Measurements from ENCODE around the gene KCNQ5.

Gene KCNQ5

GRCh38 chr6:72724545-72724944 is 102.7 kb downstream of the KCNQ5 start:
- H3K4me3 ChIP-seq (IDR thresholded peaks at IDR 0.05; ENCODE audit: insufficient read depth, low read depth, low read length) = no peak overlapping the region
- H2AFZ ChIP-seq (ENCODE audit: low read depth) = no peak overlapping the region
- no peaks in the 10 kb centered on the region for H3K4me1 ChIP-seq (ENCODE audit: low read depth, poor library complexity, severe bottlenecking)
- no peaks in the 10 kb centered on the region; the same call in 1 of the 2 replicates for H3K79me2 ChIP-seq (ENCODE audit: insufficient read depth, low read depth)
- H4K20me1 ChIP-seq (ENCODE audit: insufficient read depth) = no peaks in the 10 kb centered on the region
- no peak overlapping the region for H3K27ac ChIP-seq
- no peak for TF ChIP-seq CTCF (conservative IDR thresholded peaks at IDR 0.05; ENCODE audit: low read depth, low read length)
- no peak overlapping the region for H3K4me2 ChIP-seq
- no peaks in the 10 kb centered on the region for H3K27me3 ChIP-seq (ENCODE audit: insufficient read depth, low read depth)
- H3K9ac ChIP-seq = no peak overlapping the region
- H3K36me3 ChIP-seq (ENCODE audit: insufficient read depth) = no peaks in the 10 kb centered on the region

- Histone ChIP-seq H3K79me2 (ENCODE audit: insufficient read depth, low read depth) (peaks cover 3% of the 10 kb centered on the region; the same call in 1 of the 2 replicates), H3K36me3 (ENCODE audit: insufficient read depth) (no peaks in the 10 kb centered on the region), H3K9ac (no peak overlapping the region), H3K4me3 (IDR thresholded peaks at IDR 0.05; ENCODE audit: insufficient read depth, low read depth, low read length) (no peak overlapping the region), H3K4me1 (ENCODE audit: low read depth, poor library complexity, severe bottlenecking) (no peaks in the 10 kb centered on the region), H4K20me1 (ENCODE audit: insufficient read depth) (no peaks in the 10 kb centered on the region), H3K27me3 (ENCODE audit: insufficient read depth, low read depth) (no peaks in the 10 kb centered on the region), H3K4me2 (no peak overlapping the region), H2AFZ (ENCODE audit: low read depth) (no peak overlapping the region), H3K27ac (no peak overlapping the region)
- TF ChIP-seq CTCF (conservative IDR thresholded peaks at IDR 0.05; ENCODE audit: low read depth, low read length) = no peak
Observed at GRCh38 chr6:72728706-72729343, 107.0 kb downstream of the KCNQ5 start.

GRCh38 chr6:72733045-72733444 is 111.2 kb downstream of the KCNQ5 start:
- no peak overlapping the region for H3K4me2 ChIP-seq
- no peak overlapping the region for H3K4me3 ChIP-seq (IDR thresholded peaks at IDR 0.05; ENCODE audit: insufficient read depth, low read depth, low read length)
- no peaks in the 10 kb centered on the region for H3K36me3 ChIP-seq (ENCODE audit: insufficient read depth)
- no peaks in the 10 kb centered on the region for H3K27me3 ChIP-seq (ENCODE audit: insufficient read depth, low read depth)
- no peak overlapping the region for H2AFZ ChIP-seq (ENCODE audit: low read depth)
- H3K79me2 ChIP-seq (ENCODE audit: insufficient read depth, low read depth) = peaks cover 3% of the 10 kb centered on the region; the same call in 1 of the 2 replicates
- H3K27ac ChIP-seq = no peak overlapping the region
- no peaks in the 10 kb centered on the region for H3K4me1 ChIP-seq (ENCODE audit: low read depth, poor library complexity, severe bottlenecking)
- no peaks in the 10 kb centered on the region for H4K20me1 ChIP-seq (ENCODE audit: insufficient read depth)
- no peak for TF ChIP-seq CTCF (conservative IDR thresholded peaks at IDR 0.05; ENCODE audit: low read depth, low read length)
- H3K9ac ChIP-seq = no peak overlapping the region

GRCh38 chr6:72738091-72738490 is 116.2 kb downstream of the KCNQ5 start:
- H3K79me2 ChIP-seq (ENCODE audit: insufficient read depth, low read depth) = peaks cover 7% of the 10 kb centered on the region; the same call in 1 of the 2 replicates
- no peak for TF ChIP-seq CTCF (conservative IDR thresholded peaks at IDR 0.05; ENCODE audit: low read depth, low read length)
- no peaks in the 10 kb centered on the region for H3K36me3 ChIP-seq (ENCODE audit: insufficient read depth)

More at GRCh38 chr6:72738091-72738490, 116.2 kb downstream of the KCNQ5 start:
- no peak overlapping the region for H2AFZ ChIP-seq (ENCODE audit: low read depth)
- H3K4me2 ChIP-seq = no peak overlapping the region
- no peaks in the 10 kb centered on the region; the same call in 1 of the 2 replicates for H4K20me1 ChIP-seq (ENCODE audit: insufficient read depth)
- H3K9ac ChIP-seq = no peak overlapping the region
- H3K4me1 ChIP-seq (ENCODE audit: low read depth, poor library complexity, severe bottlenecking) = peaks cover 22% of the 10 kb centered on the region
- no peaks in the 10 kb centered on the region for H3K27me3 ChIP-seq (ENCODE audit: insufficient read depth, low read depth)
- no peak overlapping the region for H3K4me3 ChIP-seq (IDR thresholded peaks at IDR 0.05; ENCODE audit: insufficient read depth, low read depth, low read length)
- no peak overlapping the region for H3K27ac ChIP-seq
